Liver (tissue), 9 donors: ENCODE results near the gene XAF1. TPM values are rescaled to one million over a fixed set of nuclear protein-coding genes. Genes with fewer than 3 reads are reported as not detected.
A peak's percentile ranks its signal among the peaks of the same experiment; 100 is the strongest.

Experiments used
- DNase-seq: peaks from one replicate; pipeline ENCODE4 v3.0.0-alpha.2; 2017; ENCODE audit warnings: low spot score
- H3K27ac ChIP-seq, 2 donors: one replicate each; pipeline ENCODE4 v1.7.0; 2013; ENCODE audit warnings: inconsistent platforms in 2 of 2, low read length in 2 of 2, control low read depth in 1 of 2, low read depth in 1 of 2, mild to moderate bottlenecking in 1 of 2
- H3K27me3 ChIP-seq, 4 donors: one replicate each; pipeline versions ENCODE4 v1.6.1 to v1.7.0; 2013; ENCODE audit warnings: low read length in 3 of 4, inconsistent platforms in 1 of 4, mild to moderate bottlenecking in 1 of 4, moderate library complexity in 1 of 4; ENCODE audit not compliant: control insufficient read depth in 4 of 4, insufficient read depth in 4 of 4
- H3K36me3 ChIP-seq, 4 donors: one replicate each; pipeline versions ENCODE4 v1.6.1 to v1.7.0; 2013; ENCODE audit warnings: low read length in 3 of 4, mild to moderate bottlenecking in 3 of 4, low read depth in 1 of 4, moderate library complexity in 1 of 4; ENCODE audit not compliant: control insufficient read depth in 4 of 4, insufficient read depth in 3 of 4
- H3K4me1 ChIP-seq, 4 donors: one replicate each; pipeline versions ENCODE4 v1.6.1 to v1.7.0; 2013; ENCODE audit warnings: low read length in 3 of 4, mild to moderate bottlenecking in 3 of 4, moderate library complexity in 1 of 4; ENCODE audit not compliant: control insufficient read depth in 4 of 4, insufficient read depth in 4 of 4
- H3K4me3 ChIP-seq, 3 donors: one replicate each; pipeline versions ENCODE4 v1.6.1 to v1.7.0; 2013; ENCODE audit warnings: low read length in 3 of 3, control low read depth in 1 of 3, low read depth in 1 of 3, mild to moderate bottlenecking in 1 of 3
- H3K9ac ChIP-seq, 2 donors: one replicate each; pipeline ENCODE4 v1.7.0; 2013; ENCODE audit warnings: low read length in 2 of 2, mild to moderate bottlenecking in 2 of 2, moderate library complexity in 2 of 2, control low read depth in 1 of 2, low read depth in 1 of 2
- H3K9me3 ChIP-seq, 4 donors: one replicate each; pipeline versions ENCODE4 v1.6.1 to v1.7.0; 2013; ENCODE audit warnings: low read length in 3 of 4; ENCODE audit not compliant: control insufficient read depth in 4 of 4
- ATF3 ChIP-seq: IDR thresholded peaks from 2 replicates; pipeline ENCODE4 v1.6.1; 2016; ENCODE audit warnings: antibody characterized with exemption
- CTCF ChIP-seq: fragments of 150-350 bp; IDR thresholded peaks from 2 replicates; pipeline ENCODE4 v1.5.1; 2017; ENCODE audit warnings: improper control_type of control experiment, low read depth, low read length; ENCODE audit not compliant: missing input control
- EGR1 ChIP-seq, 2 donors: IDR thresholded peaks; 2 replicates each; pipeline ENCODE4 v1.6.1; 2016 to 2018; ENCODE audit warnings: antibody characterized with exemption in 2 of 2, low read depth in 2 of 2
- FOXA1 ChIP-seq: IDR thresholded peaks from 2 replicates; pipeline ENCODE4 v1.6.1; 2016; ENCODE audit warnings: antibody characterized with exemption
- FOXA2 ChIP-seq: IDR thresholded peaks from 2 replicates; pipeline ENCODE4 v1.6.1; 2016; ENCODE audit warnings: antibody characterized with exemption
- GABPA ChIP-seq, 2 donors: IDR thresholded peaks in 1 of 2; conservative IDR thresholded peaks in 1 of 2; 2 replicates each; pipeline ENCODE4 v1.6.1; 2016; ENCODE audit warnings: antibody characterized with exemption in 2 of 2, mild to moderate bottlenecking in 1 of 2, moderate library complexity in 1 of 2
- HNF4A ChIP-seq, 2 donors: conservative IDR thresholded peaks; 2 replicates each; pipeline ENCODE4 v1.6.1; 2016; ENCODE audit warnings: antibody characterized with exemption in 2 of 2, mild to moderate bottlenecking in 2 of 2
- HNF4G ChIP-seq: IDR thresholded peaks from 2 replicates; pipeline ENCODE4 v1.6.1; 2016; ENCODE audit warnings: antibody characterized with exemption
- JUND ChIP-seq, 2 donors: IDR thresholded peaks; 2 replicates each; pipeline ENCODE4 v1.6.1; 2016; ENCODE audit warnings: antibody characterized with exemption in 2 of 2
- MAX ChIP-seq: IDR thresholded peaks from 2 replicates; pipeline ENCODE4 v1.6.1; 2016; ENCODE audit warnings: antibody characterized with exemption
- NR2F2 ChIP-seq: IDR thresholded peaks from 2 replicates; pipeline ENCODE4 v1.6.1; 2016; ENCODE audit warnings: antibody characterized with exemption
- RAD21 ChIP-seq, 2 donors: IDR thresholded peaks; 2 replicates each; pipeline ENCODE4 v1.6.1; 2016; ENCODE audit warnings: antibody characterized with exemption in 2 of 2, mild to moderate bottlenecking in 2 of 2
- REST ChIP-seq: IDR thresholded peaks from 2 replicates; pipeline ENCODE4 v1.6.1; 2016; ENCODE audit warnings: antibody characterized with exemption, mild to moderate bottlenecking
- RXRA ChIP-seq, 2 donors: IDR thresholded peaks; 2 replicates each; pipeline ENCODE4 v1.6.1; 2017 to 2018; ENCODE audit warnings: antibody characterized with exemption in 2 of 2, mild to moderate bottlenecking in 1 of 2
- SP1 ChIP-seq: IDR thresholded peaks from 2 replicates; pipeline ENCODE4 v1.6.1; 2018; ENCODE audit warnings: antibody characterized with exemption, mild to moderate bottlenecking
- TAF1 ChIP-seq: conservative IDR thresholded peaks from 2 replicates; pipeline ENCODE4 v1.6.1; 2016; ENCODE audit warnings: antibody characterized with exemption, mild to moderate bottlenecking
- YY1 ChIP-seq: IDR thresholded peaks from 2 replicates; pipeline ENCODE4 v1.6.1; 2016; ENCODE audit warnings: antibody characterized with exemption, mild to moderate bottlenecking
- ZBTB33 ChIP-seq: IDR thresholded peaks from 2 replicates; pipeline ENCODE4 v1.6.1; 2016; ENCODE audit warnings: antibody characterized with exemption
- WGBS: extraction: QIAGEN DNeasy Blood & Tissue Kit; methylation state at CpG from one replicate; pipeline ENCODE4 v1.1.7; 2013; 5-methylcytosine and 5-hydroxymethylcytosine counted together
- polyA plus RNA-seq, 2 donors: library from polyadenylated mRNA; stranded (reverse) in 1 of 2; unstranded in 1 of 2; fragments of 200-250 nt in 1 of 2; fragments of >200 nt in 1 of 2; fragmentation: Nextera tagmentation in 1 of 2; extraction: Ambion mirVana in 1 of 2; gene quantifications; one replicate each; pipeline versions ENCODE4 v1.2.1 to v1.2.3, GENCODE V29; 2013 to 2015
- total RNA-seq, 2 donors: library from RNA; depleted of rRNA; stranded (reverse); fragments of >200 nt; gene quantifications; one replicate each; pipeline ENCODE4 v1.2.3, GENCODE V29; 2014
- donor health status: healthy.
- donor health status: healthy.
- donor health status: healthy.
- donor health status: healthy.
- donor health status: healthy.

XAF1 gene
- total and polyA plus RNA-seq, 4 donors, result 6.7 to 33.9 (median 19.2) TPM

GRCh38 chr17:6752068-6752909 lies 3.6 kb upstream of the XAF1 start:
- no peak for DNase-seq
- WGBS, result 15% methylated on average over 7 of the region's 7 CpGs
- Histone ChIP-seq H3K9ac (peak overlapping the region in 1 of 2 donors; percentile 47), H3K4me1 (peaks cover 7 to 48% (median 28%) of the 10 kb centered on the region in 4 donors), H3K27me3 (no peaks in the 10 kb centered on the region), H3K9me3 (no peaks in the 10 kb centered on the region), H3K27ac (peak overlapping the region; percentile 87 to 96), H3K4me3 (no peak overlapping the region), H3K36me3 (no peaks in the 10 kb centered on the region)
- TF ChIP-seq HNF4A (conservative IDR thresholded peaks at IDR 0.05), result peak; percentile 88
- TF ChIP-seq MAX, result peak; percentile 81
- TF ChIP-seq FOXA1, result peak; percentile 72
- peak; percentile 23 for TF ChIP-seq CTCF
- peak; percentile 73 for TF ChIP-seq ATF3
- TF ChIP-seq HNF4G, result peak; percentile 68
- peak; percentile 59 for TF ChIP-seq TAF1
- peak; percentile 69 to 85 for TF ChIP-seq RXRA (IDR thresholded peaks at IDR 0.05)
- peak; percentile 80 for TF ChIP-seq FOXA2
- TF ChIP-seq YY1, result peak; percentile 52
- peak; percentile 91 for TF ChIP-seq SP1
- TF ChIP-seq REST, result peak; percentile 75
- no peak for TF ChIP-seq NR2F2
- peak in 1 of 2 donors; percentile 58 for TF ChIP-seq EGR1 (IDR thresholded peaks at IDR 0.05; ENCODE audit: low read depth in 2 of 2)
- peak; percentile 72 for TF ChIP-seq ZBTB33
- peak; percentile 63 to 66 for TF ChIP-seq JUND (IDR thresholded peaks at IDR 0.05)
- TF ChIP-seq RAD21 (IDR thresholded peaks at IDR 0.05), result peak; percentile 5 to 26
- TF ChIP-seq GABPA (IDR thresholded peaks at IDR 0.05 in 1 of 2, conservative IDR thresholded peaks at IDR 0.05 in 1 of 2), result peak; percentile 24 to 77
